ENCODE data around the gene TMEM229A. TPM values are rescaled to one million over a fixed set of nuclear protein-coding genes. Genes with fewer than 3 reads are reported as not detected.
"Not testable (repeated sequence)": the region's sequence is repeated elsewhere in the genome, so short reads cannot be mapped to it uniquely, and the experiment has no call there.

The TMEM229A gene
- total RNA-seq, 1 donor from 2014 or later, result not detected

DNA sequence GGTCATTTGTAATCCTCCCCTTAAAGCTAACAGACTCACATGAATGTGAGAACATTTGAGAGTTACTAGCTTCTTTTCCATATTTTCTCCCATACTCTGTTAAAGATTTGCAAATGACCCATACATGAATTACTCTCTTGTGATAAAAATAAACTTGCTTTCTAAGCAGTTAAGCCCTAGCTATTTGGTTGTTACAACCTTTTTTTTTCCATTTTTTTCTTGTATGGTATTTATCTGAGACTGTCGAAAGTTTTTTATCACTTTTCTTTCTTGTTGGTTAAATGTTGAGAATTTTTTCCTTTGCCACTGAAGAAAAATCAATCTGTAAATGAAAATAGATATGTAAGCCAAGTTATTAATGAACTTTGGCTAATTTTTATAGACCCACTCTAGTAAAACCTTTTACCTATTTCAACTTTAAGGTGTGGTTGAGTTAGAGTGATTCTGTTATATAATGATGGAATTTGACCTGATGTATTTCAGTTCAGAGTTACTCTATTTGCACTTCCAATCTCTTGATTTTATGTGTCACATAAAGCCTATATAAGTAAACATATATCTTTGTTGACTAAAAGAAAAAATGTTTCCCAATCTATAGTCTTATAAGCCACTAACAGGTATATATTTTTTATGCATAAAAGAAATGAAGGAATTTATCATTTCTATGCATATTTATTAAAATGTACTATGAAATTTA, 19.0 kb upstream of the TMEM229A start:
- DNase-seq (ENCODE audit: low read depth), result no peak
- no peak overlapping the region for H3K4me3 ChIP-seq (ENCODE audit: low read depth, low read length)
- no peak for TF ChIP-seq CTCF (conservative IDR thresholded peaks at IDR 0.05; ENCODE audit: low read depth, low read length)

DNA sequence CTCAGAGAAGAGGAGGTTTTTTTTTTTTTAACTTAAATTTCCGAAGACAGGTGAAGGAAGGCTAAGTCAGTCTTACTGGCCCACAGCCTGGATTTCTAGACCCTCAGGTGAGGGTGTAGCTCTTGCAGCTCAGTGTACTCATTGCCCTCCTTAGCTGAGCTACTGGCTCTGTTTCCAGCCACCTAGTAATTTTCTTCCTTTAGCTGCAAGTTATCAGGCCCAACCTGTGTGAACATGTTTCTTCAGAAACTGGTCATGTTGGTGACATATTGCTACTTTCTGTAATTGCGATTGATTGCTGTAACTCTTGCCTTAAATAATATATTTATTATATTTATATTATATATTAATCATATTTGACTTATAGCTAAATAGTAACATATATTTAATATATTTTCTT, 10.0 kb upstream of the TMEM229A start:
- TF ChIP-seq CTCF (conservative IDR thresholded peaks at IDR 0.05; ENCODE audit: low read depth, low read length), result no peak
- DNase-seq (ENCODE audit: low read depth), result no peak
- no peak overlapping the region for H3K4me3 ChIP-seq (ENCODE audit: low read depth, low read length)

DNA sequence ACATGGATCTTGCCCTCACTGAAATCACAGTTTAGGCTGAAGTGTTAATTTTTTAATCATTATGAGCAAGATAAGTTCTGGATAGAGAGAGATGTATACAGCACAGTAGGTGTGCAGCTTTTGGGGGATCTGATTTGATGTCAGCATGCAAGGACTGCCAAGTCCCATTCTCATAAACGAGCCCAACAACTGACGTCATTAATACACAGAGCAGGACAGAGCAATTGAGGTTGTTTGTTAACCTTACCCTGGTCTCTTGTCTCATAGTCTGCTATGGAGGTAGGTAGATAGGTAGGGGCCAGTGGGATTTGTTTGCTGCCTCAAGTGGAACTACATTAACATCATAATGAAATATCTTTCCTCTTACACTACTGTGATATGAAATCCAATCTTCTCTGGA, 8.6 kb upstream of the TMEM229A start:
- DNase-seq (ENCODE audit: low read depth), result no peak
- no peak for TF ChIP-seq CTCF (conservative IDR thresholded peaks at IDR 0.05; ENCODE audit: low read depth, low read length)
- H3K4me3 ChIP-seq (ENCODE audit: low read depth, low read length), result no peak overlapping the region

DNA sequence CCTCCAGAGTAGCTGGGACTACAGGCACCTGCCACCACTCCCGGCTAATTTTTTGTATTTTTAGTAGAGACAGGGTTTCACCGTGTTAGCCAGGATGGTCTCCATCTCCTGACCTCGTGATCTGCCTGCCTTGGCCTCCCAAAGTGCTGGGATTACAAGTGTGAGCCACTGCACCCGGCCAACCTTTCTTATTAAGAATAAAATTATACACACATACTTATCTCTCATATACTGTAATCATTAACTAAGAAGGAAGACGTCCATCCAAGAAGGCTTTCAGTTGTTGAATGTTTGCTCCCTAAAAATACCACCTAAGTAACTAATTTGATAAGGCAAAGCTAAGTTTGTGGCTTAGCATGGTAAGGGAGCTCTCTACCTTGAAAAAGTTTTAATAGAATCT, 5.0 kb upstream of the TMEM229A start:
- not testable (repeated sequence) for DNase-seq (ENCODE audit: low read depth); H3K4me3 ChIP-seq (ENCODE audit: low read depth, low read length)

DNA sequence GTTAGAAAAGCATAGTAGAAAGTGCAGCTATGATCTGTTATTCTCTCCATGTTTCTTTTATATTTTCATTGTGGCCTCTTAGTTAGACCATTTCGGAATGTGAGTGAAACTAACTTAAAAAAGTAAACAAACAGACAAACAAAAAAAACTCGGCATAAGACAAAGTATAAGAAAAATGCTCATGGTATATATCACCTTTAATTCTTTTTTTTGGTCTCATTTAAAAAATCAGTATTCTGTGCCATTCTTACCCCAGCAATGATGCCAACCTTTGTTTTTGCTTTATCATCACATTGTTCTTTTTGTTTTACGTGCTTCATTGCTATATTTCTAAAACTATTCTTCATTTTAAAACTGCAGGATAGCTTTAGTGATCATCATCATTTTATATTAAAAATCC, 2.8 kb upstream of the TMEM229A start:
- no peak for DNase-seq (ENCODE audit: low read depth)
- no peak overlapping the region for H3K4me3 ChIP-seq (ENCODE audit: low read depth, low read length)
- TF ChIP-seq CTCF (conservative IDR thresholded peaks at IDR 0.05; ENCODE audit: low read depth, low read length), result no peak

DNA sequence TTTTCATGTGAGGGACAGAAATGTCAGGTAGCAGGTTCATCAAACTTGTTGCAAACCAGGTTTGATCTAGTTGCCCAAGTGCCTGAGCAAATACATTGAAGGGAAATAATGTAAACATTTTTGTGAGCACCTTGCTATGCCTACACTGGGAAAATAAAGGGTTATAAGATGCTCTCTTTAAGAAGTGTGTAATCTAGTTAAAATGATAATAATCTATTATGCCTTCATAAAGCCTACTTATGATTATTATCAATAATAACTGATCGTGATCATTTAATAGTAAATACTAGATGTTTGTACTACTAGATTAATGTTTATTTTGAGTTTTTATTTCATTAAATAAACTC, 1.9 kb upstream of the TMEM229A start:
- no peak for DNase-seq (ENCODE audit: low read depth)
- TF ChIP-seq CTCF (conservative IDR thresholded peaks at IDR 0.05; ENCODE audit: low read depth, low read length), result no peak
- no peak overlapping the region for H3K4me3 ChIP-seq (ENCODE audit: low read depth, low read length)

GRCh38 chr7:124033807-124034753, 1.2 kb upstream of the TMEM229A start:
- no peak for TF ChIP-seq CTCF (conservative IDR thresholded peaks at IDR 0.05; ENCODE audit: low read depth, low read length)
- no peak for DNase-seq (ENCODE audit: low read depth)

More at GRCh38 chr7:124033807-124034753, 1.2 kb upstream of the TMEM229A start:
- H3K4me3 ChIP-seq (ENCODE audit: low read depth, low read length), result no peak overlapping the region
